CD4-positive, alpha-beta T cell treated with Interleukin-6 at 100 ng/mL for 8 hours (primary cell): ENCODE data around the gene GBX2.

Experiments
- DNase-seq: peaks from one replicate; pipeline ENCODE4 v3.0.0-alpha.2; 2020; ENCODE audit warnings: mixed read lengths, low spot score

Gene GBX2

DNA sequence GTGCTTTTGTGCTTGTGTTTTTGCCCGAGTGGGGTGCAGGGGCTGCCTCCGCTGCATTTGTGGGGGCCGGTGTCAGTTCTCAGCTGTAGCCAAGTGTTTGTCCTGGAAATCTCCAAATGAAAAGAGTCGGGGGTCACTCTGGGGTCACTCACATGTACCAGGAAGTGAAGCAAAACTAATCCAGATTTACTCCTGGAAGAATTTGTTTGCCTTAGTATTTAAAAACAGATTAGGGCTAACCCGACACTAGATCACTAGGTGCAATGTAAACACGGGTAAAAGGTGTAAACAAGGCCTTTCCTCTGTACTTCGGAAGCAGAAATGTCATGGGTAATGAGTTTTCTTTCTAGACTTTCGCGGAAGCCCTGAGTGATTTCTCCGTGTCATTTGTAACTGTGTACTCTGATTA is 50.3 kb downstream of the GBX2 start:
- DNase-seq = no peak

DNA sequence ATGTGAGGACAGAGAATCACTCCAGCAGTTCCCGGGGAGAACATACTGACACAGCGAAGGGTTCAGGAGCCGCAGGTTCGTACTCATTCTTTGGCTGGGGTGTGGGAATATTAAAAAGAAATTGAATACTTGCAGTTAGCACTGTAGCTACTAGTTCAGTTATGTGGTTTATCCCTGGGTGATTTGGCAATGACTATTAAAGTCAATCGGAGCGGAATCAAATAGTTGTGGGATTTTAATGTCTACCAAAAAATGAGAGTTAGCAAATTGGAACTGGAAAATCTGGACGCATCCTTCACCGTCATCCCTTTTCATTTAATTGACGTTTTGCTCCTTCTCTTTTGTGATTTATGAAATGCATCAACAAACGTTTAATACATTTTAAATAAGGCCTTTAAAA is 50.8 kb downstream of the GBX2 start:
- no peak for DNase-seq
